LoVo (cell line): ENCODE measurements around the gene LINGO3.
"Not testable (repeated sequence)": the region's sequence is repeated elsewhere in the genome, so short reads cannot be mapped to it uniquely, and the experiment has no call there.

Source experiments
- DNase-seq: peaks from one replicate; pipeline ENCODE4 v3.0.0-alpha.2; 2016; ENCODE audit warnings: low spot score

LINGO3 gene

DNA sequence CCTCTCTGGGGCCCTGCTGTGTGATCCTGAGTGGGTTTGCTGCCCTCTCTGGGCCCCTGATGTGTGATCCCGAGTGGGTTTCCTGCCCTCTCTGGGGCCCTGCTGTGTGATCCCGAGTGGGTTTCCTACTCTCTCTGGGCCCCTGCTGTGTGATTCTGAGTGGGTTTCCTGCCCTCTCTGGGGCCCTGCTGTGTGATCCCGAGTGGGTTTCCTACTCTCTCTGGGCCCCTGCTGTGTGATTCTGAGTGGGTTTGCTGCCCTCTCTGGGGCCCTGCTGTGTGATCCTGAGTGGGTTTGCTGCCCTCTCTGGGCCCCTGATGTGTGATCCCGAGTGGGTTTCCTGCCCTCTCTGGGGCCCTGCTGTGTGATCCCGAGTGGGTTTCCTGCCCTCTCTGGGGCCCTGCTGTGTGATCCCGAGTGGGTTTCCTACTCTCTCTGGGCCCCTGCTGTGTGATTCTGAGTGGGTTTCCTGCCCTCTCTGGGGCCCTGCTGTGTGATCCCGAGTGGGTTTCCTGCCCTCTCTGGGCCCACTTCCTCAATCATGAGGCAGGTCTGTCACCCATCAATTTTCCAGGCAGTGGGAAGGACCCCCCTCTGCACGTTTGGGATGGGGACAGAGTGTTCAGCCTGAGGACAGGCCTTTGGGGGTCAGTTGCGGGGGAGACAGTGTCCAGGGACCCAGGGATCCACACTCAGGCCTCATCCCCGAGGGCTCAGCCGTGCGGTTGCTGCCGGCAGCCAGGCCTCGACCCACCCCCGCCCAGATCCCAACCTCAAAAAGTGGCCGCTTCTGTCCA is 26.5 kb downstream of the LINGO3 start:
- DNase-seq, result not testable (repeated sequence)

DNA sequence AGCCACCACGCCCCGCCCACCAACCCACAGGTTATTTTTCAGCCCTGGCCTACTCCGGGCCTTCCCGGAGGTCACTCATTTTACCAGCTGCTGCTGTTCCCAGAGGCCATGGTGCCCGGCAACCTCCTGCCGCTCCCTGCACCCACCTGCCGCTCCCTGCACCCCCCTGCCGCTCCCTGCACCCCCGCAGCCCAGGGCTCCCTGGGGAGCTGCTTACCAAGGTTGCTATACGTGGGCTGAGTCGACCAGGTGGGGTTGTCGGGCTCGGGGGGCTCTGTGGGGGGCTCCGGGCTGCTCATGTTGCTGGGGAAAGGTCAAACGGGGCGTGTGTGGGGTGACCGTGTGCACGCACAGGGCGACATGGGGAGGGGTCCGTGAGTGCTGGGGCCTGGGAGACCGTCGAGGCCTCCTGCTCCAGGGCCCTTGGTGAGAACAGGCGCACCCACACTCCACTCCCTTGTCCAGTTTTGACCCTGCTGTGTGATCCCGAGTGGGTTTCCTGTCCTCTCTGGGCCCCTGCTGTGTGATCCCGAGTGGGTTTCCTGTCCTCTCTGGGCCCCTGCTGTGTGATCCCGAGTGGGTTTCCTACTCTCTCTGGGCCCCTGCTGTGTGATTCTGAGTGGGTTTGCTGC is 27.2 kb downstream of the LINGO3 start:
- DNase-seq, result no peak

DNA sequence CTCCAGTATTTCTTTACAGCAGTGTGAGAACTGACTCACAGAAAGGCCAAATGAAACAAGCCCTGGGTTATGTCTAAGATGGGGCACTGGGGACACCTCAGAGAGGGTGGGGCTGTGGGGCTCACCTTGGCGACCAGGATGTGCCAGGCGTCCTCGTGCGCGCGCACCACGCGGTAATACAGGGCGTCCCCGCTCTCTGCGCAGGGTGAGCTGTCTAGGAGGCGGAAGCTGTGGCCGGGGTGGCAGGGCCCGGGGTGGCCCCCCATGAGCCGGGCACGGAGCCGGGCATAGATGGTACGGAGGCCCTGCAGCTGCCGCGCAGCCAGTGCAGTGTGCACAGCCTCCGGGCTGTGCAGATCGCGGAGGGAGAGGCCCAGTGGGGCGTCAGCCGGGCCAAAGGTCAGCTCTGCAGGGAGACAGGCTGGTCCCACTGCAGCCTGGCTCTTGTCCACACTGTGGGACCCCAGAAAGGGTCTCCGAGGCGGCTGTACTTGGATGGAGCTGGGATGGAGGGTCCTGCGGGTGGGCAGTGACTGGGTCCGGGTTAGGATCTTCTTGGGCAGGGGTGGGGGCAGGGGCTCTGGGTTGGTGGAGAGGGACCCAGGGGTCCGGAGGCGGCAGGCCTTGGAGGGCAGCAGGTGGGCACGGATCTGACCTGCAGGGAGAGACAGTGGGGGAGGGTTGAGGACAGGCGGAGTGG is 29.3 kb downstream of the LINGO3 start:
- no peak for DNase-seq

DNA sequence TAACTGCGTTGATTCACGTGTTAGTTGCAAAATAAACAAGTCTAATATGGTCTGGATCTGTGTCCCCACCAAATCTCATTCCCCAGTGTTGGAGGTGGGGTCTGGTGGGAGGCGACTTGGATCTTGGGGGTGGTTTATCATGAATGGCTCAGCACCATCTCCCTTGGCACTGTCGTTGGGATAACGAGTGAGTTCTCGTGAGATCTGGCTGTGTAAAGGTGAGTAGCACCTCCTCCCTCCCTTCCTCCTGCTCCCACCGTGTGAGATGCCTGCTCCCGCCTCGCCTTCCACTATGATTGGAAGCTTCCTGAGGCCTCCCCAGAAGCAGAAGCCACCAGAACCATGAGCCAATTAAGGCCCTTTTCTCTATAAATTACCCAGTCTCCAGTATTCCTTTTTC is 30.8 kb downstream of the LINGO3 start:
- no peak for DNase-seq

DNA sequence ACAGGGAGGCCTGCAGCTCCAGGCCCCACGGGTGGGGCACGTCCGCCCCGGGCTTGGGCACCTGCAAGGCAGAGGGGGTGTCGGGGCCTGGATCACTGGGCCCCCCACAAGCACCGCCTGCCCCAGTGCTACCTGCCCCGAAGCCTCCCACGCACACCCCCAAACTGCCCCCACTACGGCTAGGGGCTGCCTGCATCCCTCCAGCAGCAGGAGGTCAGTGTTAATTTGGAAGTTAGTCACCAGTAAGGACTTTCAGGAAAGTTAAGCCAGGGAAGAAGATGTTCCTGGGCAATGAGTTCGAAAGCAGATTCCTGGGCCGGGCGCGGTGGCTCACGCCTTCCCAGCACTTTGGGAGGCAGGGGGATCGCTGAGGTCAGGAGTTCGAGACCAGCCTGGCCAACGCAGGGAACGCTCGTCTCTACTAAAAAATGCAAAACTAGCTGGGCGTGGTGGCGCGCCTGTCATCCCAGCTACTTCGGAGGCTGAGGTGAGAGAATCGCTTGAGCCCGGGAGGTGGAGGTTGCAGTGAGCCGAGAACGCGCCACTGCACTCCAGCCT is 31.4 kb downstream of the LINGO3 start:
- no peak for DNase-seq

DNA sequence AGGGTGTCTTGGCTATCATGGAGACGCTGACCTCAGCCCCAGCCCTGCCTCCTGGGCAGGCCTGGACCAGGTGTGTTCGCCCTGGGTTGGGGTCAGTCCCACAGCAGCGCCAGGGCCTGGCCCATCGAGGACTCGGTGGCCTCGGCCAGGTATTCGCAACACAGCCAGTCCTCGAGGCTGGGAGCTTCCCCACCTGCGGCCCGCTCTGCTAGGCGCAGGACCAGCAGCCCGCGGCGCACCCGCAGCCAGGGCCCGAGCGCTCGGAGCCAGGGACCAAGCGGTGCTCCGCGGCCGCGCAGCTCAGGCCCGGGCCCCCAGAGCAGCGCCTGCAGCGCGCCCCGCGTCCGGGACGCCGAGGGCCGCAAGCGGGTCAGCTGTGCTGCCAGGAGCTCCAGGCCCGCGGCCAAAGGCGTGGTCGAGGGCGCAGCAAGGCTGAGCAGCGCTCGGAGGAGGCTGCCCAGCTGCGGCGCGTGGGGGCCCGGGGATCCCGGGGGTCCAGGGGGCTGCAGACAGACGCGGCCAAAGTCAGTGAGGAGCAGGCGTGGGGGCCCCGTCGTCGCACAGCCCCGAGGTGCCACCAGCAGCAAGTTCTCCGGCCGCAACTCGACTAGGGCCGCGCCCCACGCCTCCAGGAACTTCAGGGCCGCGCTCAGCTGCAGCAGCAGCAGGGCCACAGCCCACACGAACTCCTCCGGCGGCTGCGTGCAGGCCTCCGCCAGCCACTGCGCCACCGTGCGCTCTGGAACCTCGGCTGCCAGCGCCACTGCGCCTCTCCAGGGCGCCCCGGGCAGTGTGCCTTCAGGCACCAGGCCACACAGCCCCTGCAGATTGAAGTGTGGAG is 32.1 kb downstream of the LINGO3 start:
- no peak for DNase-seq

DNA sequence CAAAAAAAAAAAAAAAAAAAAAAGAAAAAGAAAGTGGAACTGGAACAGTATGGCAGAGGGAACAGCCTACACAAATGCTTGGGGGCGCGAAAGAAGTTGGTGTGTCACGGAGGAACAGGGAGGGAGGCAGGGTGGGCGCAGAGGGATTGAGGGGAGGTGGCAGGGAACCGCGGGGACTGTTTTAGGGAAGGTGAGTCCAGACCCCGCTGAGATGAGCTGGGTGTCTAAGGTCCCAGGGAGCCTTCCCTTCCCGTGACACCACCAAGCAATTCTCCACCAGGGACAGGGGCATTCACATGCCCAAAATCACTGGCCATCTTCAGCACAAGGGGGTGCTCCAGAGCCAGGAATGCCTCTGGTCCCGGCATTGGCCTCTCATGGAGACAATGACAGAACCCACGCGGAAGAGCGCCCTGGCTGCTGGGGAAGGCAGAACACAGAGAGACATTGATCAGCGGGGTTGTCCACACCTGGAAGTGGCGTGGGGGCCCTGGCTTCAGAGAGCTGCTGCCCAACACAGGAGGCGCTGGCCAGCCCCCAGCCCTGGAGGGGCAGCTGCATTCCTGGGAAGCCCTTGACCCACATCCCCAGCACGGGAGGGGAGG is 32.9 kb downstream of the LINGO3 start:
- no peak for DNase-seq

DNA sequence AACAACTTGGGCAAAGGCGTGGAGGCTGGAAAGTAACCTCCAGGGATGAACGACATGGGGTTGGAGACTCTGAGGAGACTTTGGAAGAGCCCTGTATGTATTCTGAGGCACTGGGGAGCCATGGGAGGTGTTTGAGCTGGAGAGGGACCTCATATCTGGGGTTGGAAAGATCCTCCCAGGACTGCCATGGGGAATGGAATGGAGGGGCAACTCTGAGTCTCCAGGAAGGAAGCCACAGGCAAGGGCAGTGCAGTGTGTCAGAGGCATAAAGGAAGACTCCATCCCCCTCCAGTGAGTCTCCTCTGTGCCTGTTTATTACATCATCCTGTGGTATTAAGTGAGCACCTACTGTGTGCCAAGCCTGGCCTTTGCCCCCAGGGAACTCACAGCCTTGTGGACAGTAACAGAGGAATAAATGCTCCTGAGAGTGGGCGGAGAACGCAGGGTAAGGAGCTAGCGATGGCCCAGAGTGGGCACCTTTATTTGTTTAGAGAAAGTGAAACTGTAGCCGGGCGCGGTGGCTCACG is 33.7 kb downstream of the LINGO3 start:
- DNase-seq, result no peak

DNA sequence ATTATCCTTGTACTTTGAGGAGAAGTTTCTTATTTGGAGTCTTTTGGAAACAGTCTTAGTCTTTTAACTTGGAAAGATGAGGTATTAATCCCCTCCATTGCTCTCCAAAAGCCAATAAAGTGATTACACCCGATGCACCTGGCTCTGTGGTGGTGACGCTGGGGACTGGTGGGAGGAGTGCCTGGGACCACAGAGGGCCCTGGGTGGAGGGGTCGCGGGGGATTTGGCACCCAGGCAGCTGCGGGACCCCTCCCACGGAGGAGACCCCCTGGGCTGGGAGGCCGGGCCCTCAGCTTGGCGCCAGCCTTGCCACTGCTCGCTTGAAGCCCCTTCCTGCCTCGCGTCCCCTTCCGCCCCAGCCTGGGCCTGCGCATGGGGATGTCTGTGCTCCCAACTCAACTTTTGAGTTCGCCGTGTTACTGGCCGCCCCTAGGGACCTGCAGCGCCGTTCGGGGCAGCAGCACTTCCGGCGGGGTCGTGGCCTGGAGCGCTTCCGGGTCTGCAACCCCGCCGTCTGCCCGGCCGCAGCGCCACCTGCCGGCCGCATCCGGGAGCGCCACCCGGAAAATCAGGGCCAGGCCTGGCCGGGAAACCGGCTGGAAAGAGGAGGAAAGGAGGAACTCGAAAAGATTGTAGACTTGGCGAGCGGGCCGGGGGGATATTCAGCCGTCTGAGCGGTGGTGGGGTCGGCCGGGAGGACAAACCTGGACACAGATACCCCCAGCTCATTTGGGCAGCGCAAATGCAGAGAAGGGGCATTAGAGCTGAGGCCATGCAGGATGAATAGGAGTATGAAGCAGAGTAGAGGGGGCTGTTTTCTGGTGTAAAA is 34.4 kb downstream of the LINGO3 start:
- DNase-seq, result peak; percentile 73

DNA sequence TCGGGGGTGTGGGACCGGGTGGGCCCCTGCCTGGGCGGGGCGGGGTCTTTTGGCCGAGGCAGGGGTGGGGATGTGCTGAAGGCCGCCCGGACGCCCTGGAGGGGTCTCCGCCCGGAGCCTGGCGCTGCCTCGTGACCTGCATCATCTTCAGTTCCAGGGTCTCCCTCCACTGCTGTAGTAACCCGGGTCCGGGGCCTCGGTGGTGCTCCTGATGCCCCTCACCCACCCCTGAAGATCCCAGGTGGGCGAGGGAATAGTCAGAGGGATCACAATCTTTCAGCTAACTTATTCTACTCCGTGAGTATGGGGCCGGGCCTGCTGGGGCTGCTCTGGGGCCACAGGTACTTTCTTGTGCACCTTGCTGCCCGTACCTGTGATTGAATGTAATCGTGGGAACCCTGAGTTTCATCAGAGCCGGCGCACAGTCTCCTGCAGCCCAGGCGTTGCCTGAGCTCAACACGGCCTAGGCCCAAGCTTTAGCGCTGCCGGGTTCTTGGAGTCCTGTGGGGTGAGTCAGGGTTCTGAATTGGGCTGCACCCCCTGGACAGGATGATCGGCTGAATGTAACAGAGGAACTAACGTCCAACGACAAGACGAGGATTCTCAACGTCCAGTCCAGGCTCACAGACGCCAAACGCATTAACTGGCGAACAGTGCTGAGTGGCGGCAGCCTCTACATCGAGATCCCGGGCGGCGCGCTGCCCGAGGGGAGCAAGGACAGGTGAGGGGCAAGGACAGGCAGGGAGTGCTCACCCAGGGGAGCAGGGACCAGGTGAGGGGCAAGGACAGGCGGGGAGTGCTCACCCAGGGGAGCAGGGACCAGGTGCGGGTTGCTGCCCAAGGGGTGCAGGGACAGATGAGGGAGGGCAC is 36.5 kb downstream of the LINGO3 start:
- no peak for DNase-seq

DNA sequence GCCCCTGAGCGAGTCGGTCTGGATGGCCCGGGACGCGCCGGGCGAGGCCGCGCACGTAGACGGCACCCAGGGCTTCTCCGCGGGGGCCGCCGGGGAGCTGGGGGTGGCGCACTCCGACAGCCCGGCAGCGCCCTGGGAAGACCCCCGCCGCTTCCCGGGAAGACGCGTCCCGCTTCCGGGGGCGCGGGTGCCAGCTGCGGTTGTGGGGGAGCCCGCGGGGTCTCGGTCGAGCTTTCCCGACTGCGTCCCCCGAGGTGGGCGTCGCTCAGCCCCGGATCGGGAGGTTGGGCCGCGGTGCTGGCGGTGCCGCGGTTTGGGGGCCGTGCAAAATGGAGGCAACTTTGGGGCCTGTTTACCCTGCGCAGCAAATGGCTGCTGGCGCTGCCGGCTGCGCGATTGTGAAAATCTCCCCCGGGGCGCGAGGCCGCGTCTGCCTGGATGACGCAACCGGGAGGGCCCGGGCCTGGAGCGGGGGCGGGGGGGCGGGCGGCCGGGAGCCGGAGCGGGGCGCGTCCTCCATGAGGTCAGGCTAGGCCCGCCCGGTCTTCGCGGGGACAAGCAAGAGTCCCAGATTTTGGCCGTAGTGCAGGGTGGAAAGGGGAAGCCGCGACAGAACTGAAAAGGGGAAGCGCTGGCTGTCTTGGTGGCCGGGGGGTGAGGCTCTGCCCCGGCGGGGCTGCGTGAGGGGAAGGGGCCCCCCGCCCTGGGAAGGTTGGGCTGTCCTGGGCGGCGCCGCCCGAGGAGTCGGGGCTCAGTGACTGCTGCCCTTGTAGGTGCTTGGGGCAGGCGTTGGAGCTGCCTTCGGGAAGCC is 37.3 kb downstream of the LINGO3 start:
- DNase-seq, result peak; percentile 52

DNA sequence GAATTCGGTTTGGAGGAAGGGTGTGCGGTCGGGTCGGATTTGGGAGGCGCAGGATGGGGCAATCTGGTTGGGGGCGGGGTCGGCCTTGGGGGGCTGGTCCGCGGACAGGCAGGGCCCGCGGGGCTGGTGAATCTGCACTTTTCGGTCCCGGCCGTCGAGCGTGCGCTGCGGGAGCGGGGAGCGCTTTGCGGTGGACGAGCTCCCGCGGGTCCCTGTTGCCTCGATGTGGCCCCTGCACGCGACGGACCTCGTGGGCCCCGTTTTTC is 37.9 kb downstream of the LINGO3 start:
- no peak for DNase-seq

DNA sequence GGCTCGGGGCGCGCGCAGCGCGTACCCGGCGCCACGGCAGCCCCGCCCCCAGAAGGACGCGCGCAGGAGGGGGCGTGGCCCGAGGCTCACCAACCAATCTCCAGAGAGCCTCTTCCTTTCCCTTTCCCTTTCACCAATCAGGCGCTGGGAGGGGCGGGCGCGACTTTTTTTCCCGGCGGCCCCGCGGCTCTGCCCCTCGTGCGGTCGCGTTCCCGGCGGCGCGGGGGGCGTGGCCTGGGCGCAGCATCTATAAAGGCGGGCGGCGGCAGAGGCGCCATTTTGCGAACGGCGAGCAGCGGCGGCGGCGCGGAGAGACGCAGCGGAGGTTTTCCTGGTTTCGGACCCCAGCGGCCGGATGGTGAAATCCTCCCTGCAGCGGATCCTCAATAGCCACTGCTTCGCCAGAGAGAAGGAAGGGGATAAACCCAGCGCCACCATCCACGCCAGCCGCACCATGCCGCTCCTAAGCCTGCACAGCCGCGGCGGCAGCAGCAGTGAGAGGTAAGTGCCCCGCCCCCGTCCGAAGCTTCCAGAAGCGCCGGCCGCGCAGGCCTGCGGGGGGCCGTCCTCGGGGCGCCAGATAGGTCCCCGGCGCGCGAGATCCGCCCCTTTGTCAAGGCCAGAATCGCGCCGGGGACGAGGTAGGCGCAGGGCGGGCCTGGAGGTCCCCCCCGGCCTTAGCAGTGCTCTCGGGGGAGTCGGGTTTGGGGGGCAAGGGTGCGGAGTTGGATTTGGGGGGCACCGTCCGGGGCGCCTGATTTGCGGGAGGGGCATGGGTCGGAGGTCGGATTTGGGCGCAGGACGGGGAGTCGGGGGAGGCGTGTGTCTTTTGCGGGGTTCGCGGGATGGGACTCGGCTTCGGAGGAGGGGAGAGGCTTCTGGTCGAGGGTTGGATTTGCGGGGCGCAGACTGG is 38.5 kb downstream of the LINGO3 start:
- DNase-seq, result peak; percentile 97

DNA sequence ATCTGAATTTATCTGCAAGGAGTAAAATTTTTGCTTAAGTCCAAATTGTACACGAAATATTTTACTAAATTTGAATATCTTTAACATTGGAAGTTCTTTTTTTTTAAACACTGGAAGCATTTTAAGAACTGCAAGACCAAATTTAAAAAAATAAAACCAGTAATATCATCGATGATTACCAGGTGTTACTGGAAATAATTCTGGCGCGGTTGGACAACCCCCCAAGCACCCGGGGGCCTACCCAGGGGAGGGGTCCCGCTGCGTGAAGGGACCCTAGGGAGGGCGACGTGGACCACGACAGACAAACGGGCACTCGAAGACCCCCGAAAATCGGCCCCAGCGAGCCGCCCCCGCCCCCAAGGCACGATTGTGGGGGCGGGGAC is 39.1 kb downstream of the LINGO3 start:
- DNase-seq, result no peak

DNA sequence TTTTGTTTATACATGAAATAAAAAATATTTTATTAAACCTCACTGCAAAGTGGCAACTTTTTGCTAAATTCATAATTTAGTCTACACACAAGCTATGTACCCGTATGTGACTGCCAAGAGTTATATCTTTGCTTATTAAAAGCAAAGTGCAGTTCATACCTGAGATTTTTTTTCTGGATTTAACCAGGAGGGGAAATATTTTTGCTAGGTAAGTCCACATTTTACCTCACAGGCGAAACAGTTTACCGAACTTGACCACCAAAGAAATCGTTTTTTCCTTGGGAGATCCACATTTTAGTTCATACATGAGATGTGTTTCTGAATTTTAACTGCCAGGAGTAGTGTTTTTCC is 39.5 kb downstream of the LINGO3 start:
- no peak for DNase-seq

DNA sequence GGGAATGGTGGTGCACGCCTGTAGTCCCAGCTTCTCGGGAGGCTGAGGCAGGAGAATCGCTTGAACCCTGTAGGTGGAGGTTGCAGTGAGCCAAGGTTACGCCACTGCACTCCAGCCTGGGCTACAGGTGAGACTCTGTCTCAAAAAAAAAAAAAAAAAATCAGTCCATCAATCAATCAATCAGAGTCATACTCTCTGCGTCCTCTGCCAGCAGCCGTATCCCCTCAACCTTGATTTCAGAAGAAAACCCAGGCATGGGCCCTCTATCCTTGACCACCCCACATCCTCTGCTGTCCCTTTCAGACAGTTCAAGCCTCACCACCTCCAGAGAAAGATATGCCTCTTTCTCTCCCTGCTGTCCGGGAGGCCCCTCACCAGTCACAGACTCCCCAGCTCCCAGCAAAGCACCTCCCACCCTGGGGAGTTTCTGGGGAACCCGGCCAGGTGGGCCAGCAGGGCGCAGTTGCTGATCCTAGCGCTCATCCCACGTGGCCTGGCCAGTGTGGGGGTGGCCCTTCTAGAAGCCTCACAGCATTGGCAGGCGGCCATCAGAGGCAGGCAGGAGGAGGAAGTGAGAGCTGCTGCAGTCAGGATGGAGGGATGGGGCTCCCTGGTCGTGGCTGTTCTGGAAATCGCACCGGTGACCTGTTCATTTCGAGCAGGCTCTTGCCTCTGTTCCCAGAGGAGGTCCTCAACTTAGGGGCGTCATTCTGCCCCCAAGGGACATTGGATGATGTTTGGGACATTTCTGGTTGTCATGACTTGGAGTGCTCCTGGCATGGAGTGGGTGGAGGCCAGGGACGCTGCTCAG is 41.6 kb downstream of the LINGO3 start:
- DNase-seq, result no peak
